GM19438 (cell line): Measurements from ENCODE around the gene UXS1.

Experiments
- ATAC-seq: cut with Tn5 transposase; IDR thresholded peaks from one replicate; pipeline ENCODE4 v1.9.1; 2021; ENCODE audit warnings: low read depth; ENCODE audit not compliant: unreplicated experiment

Gene UXS1

GRCh38 chr2:106189764-106190468 is 4.2 kb downstream of the UXS1 start:
- no peak for ATAC-seq

- no peak for ATAC-seq
These were observed 4.8 kb downstream of the UXS1 start for GRCh38 chr2:106189325-106189724.

DNA sequence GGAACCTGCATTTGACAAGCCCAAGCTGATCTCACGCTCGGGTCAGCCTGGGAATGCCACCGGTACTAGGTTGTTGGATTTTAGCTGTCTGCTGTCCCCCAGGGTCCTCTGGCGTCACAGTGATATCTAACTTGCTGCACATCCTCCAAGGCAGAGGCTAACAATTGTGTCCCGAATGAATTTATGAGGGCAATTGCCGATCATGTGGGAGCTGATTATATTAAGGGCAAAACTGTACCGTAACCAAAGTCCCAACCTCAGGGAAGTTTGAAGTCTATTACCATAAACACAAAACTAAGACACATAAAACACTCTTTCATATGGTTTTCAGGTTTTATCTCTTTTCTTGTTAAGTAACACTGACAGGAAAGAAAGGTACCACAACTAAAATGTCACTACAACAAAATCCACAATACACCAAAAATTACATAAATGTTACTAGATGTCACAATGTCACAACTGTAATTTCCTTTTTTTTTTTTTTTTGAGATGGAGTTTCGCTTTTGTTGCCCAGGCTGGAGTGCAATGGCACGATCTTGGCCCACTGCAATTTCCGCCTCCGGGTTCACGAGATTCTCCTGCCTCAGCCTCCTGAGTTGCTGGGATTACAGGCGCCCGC is 6.7 kb downstream of the UXS1 start:
- no peak for ATAC-seq

GRCh38 chr2:106185475-106186184 is 8.5 kb downstream of the UXS1 start:
- ATAC-seq: no peak

GRCh38 chr2:106184857-106185256 is 9.2 kb downstream of the UXS1 start:
- no peak for ATAC-seq

DNA sequence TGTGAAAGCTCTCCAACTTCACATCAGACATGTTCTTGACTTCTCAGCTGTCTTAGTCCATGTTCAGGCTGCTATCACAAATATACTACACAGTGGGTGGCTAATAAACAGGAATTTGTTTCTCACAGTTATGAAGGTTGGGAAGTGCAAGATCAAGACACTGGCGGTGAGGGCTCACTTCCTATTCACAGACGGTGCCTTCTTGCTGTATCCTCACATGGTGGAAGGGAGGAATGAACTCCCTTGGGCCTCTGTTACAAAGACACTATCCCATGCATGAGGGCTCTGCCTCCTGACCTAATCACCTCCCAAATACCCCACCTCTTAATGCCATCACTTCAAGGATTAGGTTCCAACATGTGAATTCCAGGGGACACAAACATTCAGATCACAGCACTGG is 9.7 kb downstream of the UXS1 start:
- ATAC-seq: no peak

DNA sequence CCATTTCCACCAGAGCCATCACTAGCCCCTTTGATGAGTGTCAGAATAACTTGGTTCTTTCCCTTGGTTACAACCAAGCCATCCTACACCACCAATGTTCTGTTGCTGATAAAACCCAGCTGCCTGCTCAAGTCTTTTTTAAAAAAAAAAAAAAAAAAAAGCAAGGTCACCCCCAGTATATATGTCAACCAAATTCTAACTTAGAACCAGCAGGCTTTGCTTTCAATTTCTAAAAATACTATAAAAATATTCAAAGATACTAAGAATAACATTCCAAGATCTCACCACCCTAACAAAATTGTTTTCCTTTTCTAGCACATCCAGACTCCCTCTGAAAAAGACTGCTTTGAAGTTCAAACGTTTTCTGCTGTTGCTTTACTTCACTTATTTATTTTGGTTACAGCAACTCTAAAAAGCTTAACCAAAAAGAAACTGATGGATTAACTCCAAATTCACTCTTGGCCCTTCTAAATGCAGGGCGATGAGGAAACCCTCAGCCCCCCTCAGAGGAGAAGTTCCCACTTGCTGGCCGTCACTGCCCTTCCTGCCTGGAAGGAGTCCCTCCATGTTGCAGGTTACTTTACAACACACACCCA is 10.9 kb downstream of the UXS1 start:
- ATAC-seq: no peak

GRCh38 chr2:106181064-106181463 is 13.0 kb downstream of the UXS1 start:
- ATAC-seq: no peak

GRCh38 chr2:106180602-106181001 is 13.5 kb downstream of the UXS1 start:
- no peak for ATAC-seq

- no peak for ATAC-seq
These were observed 15.4 kb downstream of the UXS1 start for GRCh38 chr2:106178716-106179115.

DNA sequence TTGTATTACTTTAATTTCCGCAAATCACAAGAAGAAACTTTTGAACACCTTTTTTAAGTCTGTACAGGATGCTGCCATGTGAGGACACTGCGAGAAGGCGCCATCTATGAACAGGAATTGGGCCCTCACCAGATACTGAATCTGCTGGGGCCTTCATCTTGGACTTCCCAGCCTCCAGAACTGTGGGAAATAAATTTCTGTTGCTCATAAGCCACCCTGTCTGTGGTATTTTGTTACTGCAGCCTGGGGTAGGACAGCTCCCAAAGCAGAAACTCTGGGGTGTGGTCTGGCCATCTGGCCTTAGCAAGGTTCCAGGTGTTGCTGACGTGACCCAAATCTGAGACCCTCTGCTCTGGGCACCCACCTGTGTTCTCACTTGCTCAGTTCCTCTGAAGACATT is 16.5 kb downstream of the UXS1 start:
- no peak for ATAC-seq

GRCh38 chr2:106176446-106177099 is 17.5 kb downstream of the UXS1 start:
- ATAC-seq: no peak

DNA sequence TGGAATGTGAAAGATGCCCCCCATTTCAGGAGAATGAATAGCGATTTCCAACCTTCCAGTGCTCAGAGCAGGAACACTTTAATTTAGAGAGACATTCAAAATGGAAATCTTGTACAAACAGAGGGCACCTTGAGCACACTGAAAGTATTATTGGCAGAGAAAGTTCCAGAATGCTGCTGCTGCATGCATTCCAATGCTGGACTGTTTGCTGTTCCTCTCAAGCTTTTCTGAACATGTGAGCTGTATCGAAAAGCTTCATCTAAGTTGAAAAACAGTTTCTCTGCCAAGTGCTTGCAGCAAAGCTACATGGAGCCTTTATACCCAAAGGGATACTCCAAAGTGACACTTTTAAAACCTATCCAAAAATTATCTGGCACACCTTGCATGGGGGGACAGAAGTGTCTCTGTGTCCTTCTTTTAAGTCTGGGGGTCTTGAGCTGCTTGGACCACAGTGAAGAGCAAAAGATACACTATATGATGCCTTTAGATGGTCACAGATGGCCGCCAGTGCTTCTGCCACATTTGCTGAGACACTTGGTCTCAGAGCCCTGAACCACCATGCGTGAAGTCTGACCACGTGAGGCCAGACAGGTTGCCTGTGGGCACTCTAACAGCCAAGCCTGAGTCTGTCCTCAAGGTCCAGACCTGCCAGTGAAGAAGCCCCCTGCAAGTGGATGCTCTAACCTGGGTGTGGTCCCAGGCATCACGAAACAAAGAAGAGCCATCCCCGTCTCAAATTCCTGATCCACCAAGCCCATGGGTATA is 18.8 kb downstream of the UXS1 start:
- ATAC-seq: no peak

DNA sequence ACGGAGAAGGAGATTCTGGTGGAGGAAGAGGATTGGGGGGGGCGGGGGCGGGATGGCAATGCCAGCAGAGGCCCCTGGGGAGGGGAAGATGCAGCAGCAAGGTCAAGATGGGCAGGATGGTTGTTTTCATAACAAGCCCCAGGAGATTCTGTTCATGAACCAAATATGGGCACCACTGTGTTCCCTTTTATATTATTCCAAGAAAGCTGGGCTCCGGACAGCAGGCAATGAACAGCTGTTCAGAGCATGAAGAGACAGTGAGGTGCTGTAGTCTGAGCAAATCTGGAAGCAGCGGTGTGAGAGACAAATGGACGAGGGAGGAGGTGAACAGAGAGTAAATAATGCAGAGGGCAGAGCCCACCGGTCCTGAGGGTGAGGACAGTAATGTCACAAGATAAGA is 20.0 kb downstream of the UXS1 start:
- no peak for ATAC-seq

DNA sequence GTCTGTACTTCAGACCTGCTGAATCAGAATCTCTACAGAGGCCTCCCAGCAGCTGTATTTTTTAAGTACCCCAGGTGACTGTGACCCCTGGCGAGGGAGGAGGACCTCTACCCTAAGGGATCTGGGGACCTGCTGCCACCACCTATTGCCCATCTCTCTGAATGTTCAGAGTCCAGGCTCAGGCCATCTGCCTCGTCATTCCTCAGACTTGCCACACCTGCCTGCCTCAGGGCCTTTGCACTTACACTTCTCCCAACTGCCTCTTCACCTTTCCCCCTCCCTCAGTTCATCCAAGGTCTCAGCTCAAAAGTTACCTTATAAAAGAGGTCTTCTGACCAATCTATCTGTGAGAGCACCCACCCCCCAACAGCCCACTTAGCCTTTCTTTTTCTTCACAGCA is 21.5 kb downstream of the UXS1 start:
- no peak for ATAC-seq

- no peak for ATAC-seq
These were observed 25.4 kb downstream of the UXS1 start for GRCh38 chr2:106168657-106169056.

- no peak for ATAC-seq
These were observed 27.0 kb downstream of the UXS1 start for GRCh38 chr2:106167067-106167466.

- no peak for ATAC-seq
These were observed 28.5 kb downstream of the UXS1 start for GRCh38 chr2:106165561-106165960.

- ATAC-seq: no peak
These were observed 29.1 kb downstream of the UXS1 start for GRCh38 chr2:106165029-106165428.

DNA sequence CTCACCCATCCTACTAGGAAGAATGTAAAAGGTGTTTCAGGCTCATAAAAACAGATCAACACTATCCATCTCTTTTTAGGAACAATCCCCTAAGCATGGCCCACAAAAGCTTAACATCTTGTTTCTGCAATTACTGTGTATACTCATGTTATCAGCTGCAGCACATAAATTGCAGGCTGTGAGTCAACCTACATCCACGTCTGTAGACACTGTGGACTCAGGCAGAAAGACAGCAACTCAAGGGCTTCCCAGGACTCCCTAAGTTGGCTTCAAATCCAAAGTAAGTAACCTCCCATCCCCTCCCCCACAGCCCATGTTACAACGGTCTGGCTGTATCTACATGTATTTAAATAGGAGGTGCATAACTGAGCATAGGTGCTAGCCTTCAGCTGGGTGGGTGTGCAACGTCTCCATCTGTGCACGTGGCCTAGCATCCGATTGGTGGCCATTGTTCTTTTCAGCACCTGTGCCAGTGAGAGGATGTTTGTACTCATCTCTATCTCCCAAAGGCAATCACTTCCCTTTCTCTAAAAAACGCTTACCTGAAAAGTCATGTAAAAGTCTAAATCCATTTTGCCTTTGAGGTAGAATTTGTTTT is 30.1 kb downstream of the UXS1 start:
- ATAC-seq: no peak
